Erythroblast (primary cell): ENCODE data around the gene PRMT3.
"Not testable (repeated sequence)": the region's sequence is repeated elsewhere in the genome, so short reads cannot be mapped to it uniquely, and the experiment has no call there.

Experiments used
- DNase-seq, 2 experiments: peaks; one replicate each; lab custom pipeline; 2025; lab: John Stamatoyannopoulos, UW
- GATA1 ChIP-seq: IDR thresholded peaks from 2 replicates; pipeline ENCODE4 v1.6.1; 2011; ENCODE audit warnings: low read depth, mild to moderate bottlenecking, control low read depth, low read length, moderate library complexity
- POLR2A ChIP-seq: IDR thresholded peaks from 2 replicates; pipeline ENCODE4 v1.6.1; 2011; ENCODE audit warnings: mild to moderate bottlenecking, low read length

The PRMT3 gene

GRCh38 chr11:20483931-20484330 lies 96.4 kb downstream of the PRMT3 start:
- TF ChIP-seq GATA1 (no peak), POLR2A (no peak)
- no peak for DNase-seq

- not testable (repeated sequence) for DNase-seq
Observed at GRCh38 chr11:20484416-20484815, 96.9 kb downstream of the PRMT3 start.

GRCh38 chr11:20488352-20488751 lies 100.8 kb downstream of the PRMT3 start:
- peak; percentile 52 to 86 for DNase-seq
- no peak for TF ChIP-seq GATA1
- TF ChIP-seq POLR2A = no peak

GRCh38 chr11:20489948-20490347 lies 102.4 kb downstream of the PRMT3 start:
- no peak for TF ChIP-seq GATA1
- TF ChIP-seq POLR2A = no peak
- DNase-seq = peak in 1 of 2 experiments; percentile 26

GRCh38 chr11:20493340-20493739 lies 105.8 kb downstream of the PRMT3 start:
- TF ChIP-seq GATA1 (no peak), POLR2A (no peak)
- peak; percentile 87 to 92 for DNase-seq

GRCh38 chr11:20497124-20497792 lies 109.7 kb downstream of the PRMT3 start:
- TF ChIP-seq POLR2A (no peak), GATA1 (no peak)

GRCh38 chr11:20501252-20501651 lies 113.7 kb downstream of the PRMT3 start:
- TF ChIP-seq POLR2A = no peak
- no peak for TF ChIP-seq GATA1
- DNase-seq = peak in 1 of 2 experiments; percentile 56

More at GRCh38 chr11:20497124-20497792, 109.7 kb downstream of the PRMT3 start:
- no peak for DNase-seq

- TF ChIP-seq POLR2A (no peak), GATA1 (no peak)
- DNase-seq = no peak
Observed at GRCh38 chr11:20501971-20502370, 114.5 kb downstream of the PRMT3 start.

- no peak for TF ChIP-seq GATA1
- no peak for TF ChIP-seq POLR2A
- no peak for DNase-seq
Observed at GRCh38 chr11:20511982-20512381, 124.5 kb downstream of the PRMT3 start.

- TF ChIP-seq GATA1 (no peak), POLR2A (no peak)
- no peak for DNase-seq
Observed at GRCh38 chr11:20512869-20513268, 125.4 kb downstream of the PRMT3 start.

GRCh38 chr11:20518323-20518834 lies 130.9 kb downstream of the PRMT3 start:
- no peak for DNase-seq
- TF ChIP-seq POLR2A (no peak), GATA1 (no peak)

GRCh38 chr11:20522536-20522935 lies 135.0 kb downstream of the PRMT3 start:
- DNase-seq = no peak
- TF ChIP-seq POLR2A = no peak
- TF ChIP-seq GATA1 = no peak

GRCh38 chr11:20529757-20530156 lies 142.2 kb downstream of the PRMT3 start:
- no peak for DNase-seq
- TF ChIP-seq POLR2A = no peak
- TF ChIP-seq GATA1 = no peak

- no peak for DNase-seq
- no peak for TF ChIP-seq GATA1
- TF ChIP-seq POLR2A = no peak
Observed at GRCh38 chr11:20530942-20531703, 143.6 kb downstream of the PRMT3 start.

- no peak for TF ChIP-seq POLR2A
- TF ChIP-seq GATA1 = no peak
Observed at GRCh38 chr11:20535271-20535881, 147.9 kb downstream of the PRMT3 start.

More at GRCh38 chr11:20535271-20535881, 147.9 kb downstream of the PRMT3 start:
- peak in 1 of 2 experiments; percentile 6 for DNase-seq
